Upper lobe of left lung (tissue), 6 donors: ENCODE results near the gene RIMBP2. TPM values are rescaled to one million over a fixed set of nuclear protein-coding genes. Genes with fewer than 3 reads are reported as not detected.

Experiments
- ATAC-seq, 2 donors: fragments of 200-7000 bp; cut with Tn5 transposase; one replicate each; pipeline ENCODE4 v1.9.1; 2022; ENCODE audit warnings: mild to moderate bottlenecking in 2 of 2, moderate library complexity in 2 of 2; ENCODE audit not compliant: low FRiP score in 2 of 2
- DNase-seq, 2 donors: peaks; one replicate each; pipeline ENCODE4 v3.0.0-alpha.2; 2019 to 2020
- H3K27ac ChIP-seq, 4 donors: fragments of 200-600 bp; sonication (generic); one replicate each; pipeline ENCODE4 v1.5.1; 2016 to 2019
- H3K27me3 ChIP-seq, 4 donors: fragments of 200-600 bp; sonication (generic); one replicate each; pipeline ENCODE4 v1.5.1; 2017 to 2019
- H3K36me3 ChIP-seq, 4 donors: fragments of 200-600 bp; sonication (generic); one replicate each; pipeline ENCODE4 v1.5.1; 2016 to 2019
- H3K4me1 ChIP-seq, 4 donors: fragments of 200-600 bp; sonication (generic); one replicate each; pipeline ENCODE4 v1.5.1; 2018 to 2019
- H3K4me3 ChIP-seq, 4 donors: fragments of 200-600 bp; sonication (generic); one replicate each; pipeline ENCODE4 v1.5.1; 2017 to 2019; ENCODE audit warnings: mild to moderate bottlenecking in 2 of 4, moderate library complexity in 1 of 4
- H3K9me3 ChIP-seq, 4 donors: fragments of 200-600 bp; sonication (generic); one replicate each; pipeline ENCODE4 v1.5.1; 2018 to 2019
- EP300 ChIP-seq, 4 donors: sonication (generic); formaldehyde crosslinking; IDR thresholded peaks; one replicate each; pipeline ENCODE4 v1.5.1; 2017; ENCODE audit warnings: antibody characterized with exemption in 4 of 4, control low read depth in 2 of 4
- POLR2A ChIP-seq, 4 donors: fragments of 450-650 bp; IDR thresholded peaks; one replicate each; pipeline ENCODE4 v1.5.1; 2016 to 2017; ENCODE audit warnings: antibody characterized with exemption in 4 of 4, mild to moderate bottlenecking in 2 of 4
- POLR2AphosphoS5 ChIP-seq, 2 donors: sonication (generic); formaldehyde crosslinking; IDR thresholded peaks; one replicate each; pipeline ENCODE4 v1.5.1; 2017; ENCODE audit warnings: antibody characterized with exemption in 2 of 2
- WGBS, 2 donors: methylation state at CpG; one replicate each; pipeline ENCODE4 v1.1.5; 2017 to 2018; 5-methylcytosine and 5-hydroxymethylcytosine counted together
- total RNA-seq, 6 donors: library from RNA; depleted of rRNA in 4 of 6; stranded (reverse); fragments of >200 nt in 4 of 6; gene quantifications; one replicate each; pipeline versions ENCODE4 v1.1.0 to v1.2.1, GENCODE V29; 2016 to 2021
- TF ChIP-seq, protein P1 (sequence below), 6 experiments: fragments of 450-650 bp in 4 of 6; fragments of 200-600 bp in 2 of 6; sonication (generic) in 2 of 6; IDR thresholded peaks; one replicate each; pipeline ENCODE4 v1.5.1; 2016 to 2019; ENCODE audit warnings: antibody characterized with exemption in 6 of 6
- donor health status: DM: no; HTN: no; CAD: no; lungs with moderate emphysema.
- donor health status: DM: no; HTN: yes; CAD: no; lungs with severe emphysema.

RIMBP2 gene
- total RNA-seq, 6 donors from 2014 or later: 0.23 to 3.9 (median 0.44) TPM; not detected in 1

- no peak for DNase-seq
- peak overlapping the region in 3 of 4 donors; percentile 17 to 30 (median 29) for H3K4me3 ChIP-seq
- H3K9me3 ChIP-seq: peaks cover 0 to 5% (median 5%) of the 10 kb centered on the region in 4 donors
- TF ChIP-seq, protein P1, sequence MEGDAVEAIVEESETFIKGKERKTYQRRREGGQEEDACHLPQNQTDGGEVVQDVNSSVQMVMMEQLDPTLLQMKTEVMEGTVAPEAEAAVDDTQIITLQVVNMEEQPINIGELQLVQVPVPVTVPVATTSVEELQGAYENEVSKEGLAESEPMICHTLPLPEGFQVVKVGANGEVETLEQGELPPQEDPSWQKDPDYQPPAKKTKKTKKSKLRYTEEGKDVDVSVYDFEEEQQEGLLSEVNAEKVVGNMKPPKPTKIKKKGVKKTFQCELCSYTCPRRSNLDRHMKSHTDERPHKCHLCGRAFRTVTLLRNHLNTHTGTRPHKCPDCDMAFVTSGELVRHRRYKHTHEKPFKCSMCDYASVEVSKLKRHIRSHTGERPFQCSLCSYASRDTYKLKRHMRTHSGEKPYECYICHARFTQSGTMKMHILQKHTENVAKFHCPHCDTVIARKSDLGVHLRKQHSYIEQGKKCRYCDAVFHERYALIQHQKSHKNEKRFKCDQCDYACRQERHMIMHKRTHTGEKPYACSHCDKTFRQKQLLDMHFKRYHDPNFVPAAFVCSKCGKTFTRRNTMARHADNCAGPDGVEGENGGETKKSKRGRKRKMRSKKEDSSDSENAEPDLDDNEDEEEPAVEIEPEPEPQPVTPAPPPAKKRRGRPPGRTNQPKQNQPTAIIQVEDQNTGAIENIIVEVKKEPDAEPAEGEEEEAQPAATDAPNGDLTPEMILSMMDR (IDR thresholded peaks at IDR 0.05): no peak
- no peak for TF ChIP-seq EP300 (IDR thresholded peaks at IDR 0.05)
- TF ChIP-seq POLR2AphosphoS5 (IDR thresholded peaks at IDR 0.05): no peak
- TF ChIP-seq POLR2A (IDR thresholded peaks at IDR 0.05): no peak
- WGBS, 2 donors: 0 to 4% methylated on average over 5 to 7 of the region's 20 CpGs
- no peaks in the 10 kb centered on the region for H3K36me3 ChIP-seq
- ATAC-seq: peak; percentile 19 to 35
- peaks cover 6 to 25% (median 17%) of the 10 kb centered on the region in 4 donors for H3K4me1 ChIP-seq
- H3K27me3 ChIP-seq: peaks cover 0 to 25% (median 11%) of the 10 kb centered on the region in 4 donors
- no peak overlapping the region for H3K27ac ChIP-seq
Measured at GRCh38 chr12:130714591-130715149, 1.4 kb downstream of the RIMBP2 start.

- Histone ChIP-seq H3K27ac (no peak overlapping the region), H3K27me3 (peaks cover 0 to 25% (median 11%) of the 10 kb centered on the region in 4 donors), H3K9me3 (peaks cover 0 to 5% (median 5%) of the 10 kb centered on the region in 4 donors), H3K4me1 (peaks cover 6 to 25% (median 17%) of the 10 kb centered on the region in 4 donors), H3K36me3 (no peaks in the 10 kb centered on the region), H3K4me3 (peak overlapping the region in 3 of 4 donors; percentile 17 to 30 (median 29))
- 3% methylated on average over 7 to 16 of the region's 20 CpGs for WGBS, 2 donors
- ATAC-seq: peak in 1 of 2 donors; percentile 23
- TF ChIP-seq, protein P1 (IDR thresholded peaks at IDR 0.05): no peak
- TF ChIP-seq EP300 (IDR thresholded peaks at IDR 0.05) (no peak), POLR2A (IDR thresholded peaks at IDR 0.05) (no peak), POLR2AphosphoS5 (IDR thresholded peaks at IDR 0.05) (no peak)
- no peak for DNase-seq
Measured at GRCh38 chr12:130714091-130714590, 2.0 kb downstream of the RIMBP2 start.

- peak in 1 of 2 donors; percentile 2 for ATAC-seq
- TF ChIP-seq EP300 (IDR thresholded peaks at IDR 0.05): no peak
- no peak for TF ChIP-seq POLR2A (IDR thresholded peaks at IDR 0.05)
- TF ChIP-seq, protein P1 (IDR thresholded peaks at IDR 0.05): no peak
- no peak for DNase-seq
- Histone ChIP-seq H3K4me3 (peak overlapping the region in 1 of 4 donors; percentile 29), H3K36me3 (no peaks in the 10 kb centered on the region), H3K27ac (no peak overlapping the region), H3K9me3 (peaks cover 0 to 5% (median 5%) of the 10 kb centered on the region in 4 donors), H3K27me3 (peaks cover 0 to 25% (median 11%) of the 10 kb centered on the region in 4 donors), H3K4me1 (peaks cover 6 to 25% (median 17%) of the 10 kb centered on the region in 4 donors)
- WGBS, 2 donors: 21 to 28% methylated on average over 13 to 17 of the region's 18 CpGs
Measured at GRCh38 chr12:130713581-130713991, 2.5 kb downstream of the RIMBP2 start.

DNA sequence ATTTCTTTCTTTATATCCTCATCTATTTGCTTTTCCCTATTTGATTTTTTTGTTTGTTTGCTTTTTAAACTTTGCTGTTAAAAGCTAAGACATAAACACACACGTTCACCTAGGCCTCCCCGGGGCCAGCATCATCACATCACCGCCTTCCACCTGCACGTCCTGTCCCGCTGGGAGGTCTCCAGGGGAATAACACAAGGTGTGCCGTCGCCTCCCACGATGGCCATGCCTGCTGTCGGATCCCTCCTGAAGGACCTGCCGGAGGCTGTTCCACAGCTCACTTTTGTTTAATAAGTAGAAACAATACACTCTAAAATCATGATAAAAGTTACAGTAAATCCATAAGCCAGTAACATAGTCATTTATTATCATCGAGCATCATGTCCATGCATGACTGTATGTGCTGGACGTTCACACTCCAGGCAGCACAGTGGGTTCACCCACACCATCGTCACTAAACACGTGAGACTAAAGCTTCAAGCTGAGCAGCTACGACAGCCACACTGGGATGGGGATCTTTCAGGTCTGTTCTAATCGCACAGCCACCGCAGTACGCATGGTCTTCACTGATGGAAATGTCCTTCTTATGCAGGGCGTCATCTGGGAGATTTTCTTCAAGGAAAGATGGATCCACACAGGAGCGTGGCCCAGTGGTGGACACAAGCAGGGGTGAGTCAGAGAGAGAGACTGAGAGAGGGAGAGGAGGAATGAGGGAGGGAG lies 3.6 kb downstream of the RIMBP2 start:
- H3K9me3 ChIP-seq: peaks cover 0 to 1% (median under 1%) of the 10 kb centered on the region in 4 donors
- peaks cover 6 to 25% (median 17%) of the 10 kb centered on the region in 4 donors for H3K4me1 ChIP-seq
- ATAC-seq (no peak), DNase-seq (no peak)
- H3K27ac ChIP-seq: no peak overlapping the region
- H3K4me3 ChIP-seq: no peak overlapping the region
- no peaks in the 10 kb centered on the region for H3K36me3 ChIP-seq
- peaks cover 0 to 25% (median 11%) of the 10 kb centered on the region in 4 donors for H3K27me3 ChIP-seq
- 73 to 82% methylated on average over 20 of the region's 20 CpGs for WGBS, 2 donors
- no peak for TF ChIP-seq POLR2AphosphoS5 (IDR thresholded peaks at IDR 0.05)
- no peak for TF ChIP-seq POLR2A (IDR thresholded peaks at IDR 0.05)
- TF ChIP-seq, protein P1 (IDR thresholded peaks at IDR 0.05): no peak
- no peak for TF ChIP-seq EP300 (IDR thresholded peaks at IDR 0.05)
